ENCODE data around the gene AQP2.

AQP2 gene

GRCh38 chr12:49960474-49961110 lies 10.1 kb downstream of the AQP2 start (continued):
- no peak for TF ChIP-seq ZBTB20 (tag by site-specific recombination; IDR thresholded peaks at IDR 0.05)

DNA sequence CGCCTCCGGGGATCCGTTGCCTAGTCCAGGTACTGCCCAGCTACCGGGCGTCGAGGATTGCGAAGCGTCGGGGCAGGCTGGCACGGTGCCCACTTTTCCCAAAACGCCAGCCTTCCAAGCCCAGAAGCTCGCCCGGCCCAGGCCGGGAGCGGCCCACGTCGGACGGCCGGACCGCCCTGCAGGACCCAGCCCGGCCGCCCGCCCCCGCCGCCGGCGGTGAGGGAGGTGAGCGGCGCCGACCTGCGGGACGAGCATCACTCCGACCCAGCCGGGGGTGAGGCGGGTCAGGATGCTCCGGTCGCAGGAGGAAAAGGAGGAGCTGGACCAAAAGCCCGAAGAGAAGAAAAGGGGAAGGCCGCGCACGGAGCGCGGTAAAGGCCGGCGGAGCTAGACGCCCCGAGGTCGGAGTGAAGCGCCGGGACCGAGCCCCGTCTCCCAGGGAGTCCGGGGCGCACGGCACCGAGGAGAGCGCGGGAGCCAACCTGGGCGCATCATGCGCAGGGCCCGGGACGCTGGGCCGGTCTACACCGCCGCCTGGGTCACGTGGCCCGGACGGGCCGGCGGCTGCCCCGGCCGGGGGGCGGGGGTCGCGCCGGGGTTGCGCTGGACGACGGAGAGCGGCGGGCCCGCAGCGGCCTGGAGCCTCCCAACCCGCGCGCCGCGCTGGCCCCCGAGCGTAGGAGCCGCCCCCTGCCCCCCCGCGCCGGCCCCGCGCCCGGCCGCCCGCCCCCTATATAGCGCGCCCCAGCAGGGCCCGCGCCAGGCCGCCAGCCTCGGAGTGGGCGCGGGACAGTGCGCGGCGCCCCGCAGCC lies 10.8 kb downstream of the AQP2 start, which contains the start of gene AQP5:
TSS of gene AQP5 (plus strand) at position 762 of the 812 bp plus-strand sequence. CDS start 146 bp downstream, outside the sequence.
- CTCF ChIA-PET = interaction anchor here (0.8 to 2.0 kb wide), 2 partner anchors 94 to 190 kb away, joined by 3 to 12 read pairs; no protein-coding TSS in a partner anchor
- no peak within 1 kb of the TSS for H3K27ac ChIP-seq (ENCODE audit: extremely low read depth, low read depth, low read length)
- no peaks in the 10 kb centered on the region for H3K36me3 ChIP-seq (ENCODE audit: control insufficient read depth in 2 of 2, insufficient read depth in 1 of 2, low read length in 2 of 2)
- H3K9me3 ChIP-seq (ENCODE audit: control insufficient read depth, insufficient read depth, low read depth, low read length) = no peaks in the 10 kb centered on the region
- H3K4me3 ChIP-seq (ENCODE audit: low read depth, low read length) = no peak within 1 kb of the TSS
- TF ChIP-seq ZNF23 (tag by site-specific recombination; IDR thresholded peaks at IDR 0.05; ENCODE audit: borderline replicate concordance) (no peak), ZNF184 (tag by site-specific recombination; IDR thresholded peaks at IDR 0.05) (no peak), ZNF555 (tag by site-specific recombination; conservative IDR thresholded peaks at IDR 0.05) (no peak), ZNF704 (tag by site-specific recombination; IDR thresholded peaks at IDR 0.05) (no peak), ZNF623 (tag by site-specific recombination; IDR thresholded peaks at IDR 0.05) (no peak), ZNF175 (tag by site-specific recombination; IDR thresholded peaks at IDR 0.05) (no peak), ZNF138 (tag by site-specific recombination; IDR thresholded peaks at IDR 0.05; ENCODE audit: borderline replicate concordance) (no peak), OVOL3 (tag by site-specific recombination; IDR thresholded peaks at IDR 0.05) (no peak), AEBP2 (tag by site-specific recombination; IDR thresholded peaks at IDR 0.05; ENCODE audit: borderline replicate concordance) (no peak)
- TF ChIP-seq, protein P1, sequence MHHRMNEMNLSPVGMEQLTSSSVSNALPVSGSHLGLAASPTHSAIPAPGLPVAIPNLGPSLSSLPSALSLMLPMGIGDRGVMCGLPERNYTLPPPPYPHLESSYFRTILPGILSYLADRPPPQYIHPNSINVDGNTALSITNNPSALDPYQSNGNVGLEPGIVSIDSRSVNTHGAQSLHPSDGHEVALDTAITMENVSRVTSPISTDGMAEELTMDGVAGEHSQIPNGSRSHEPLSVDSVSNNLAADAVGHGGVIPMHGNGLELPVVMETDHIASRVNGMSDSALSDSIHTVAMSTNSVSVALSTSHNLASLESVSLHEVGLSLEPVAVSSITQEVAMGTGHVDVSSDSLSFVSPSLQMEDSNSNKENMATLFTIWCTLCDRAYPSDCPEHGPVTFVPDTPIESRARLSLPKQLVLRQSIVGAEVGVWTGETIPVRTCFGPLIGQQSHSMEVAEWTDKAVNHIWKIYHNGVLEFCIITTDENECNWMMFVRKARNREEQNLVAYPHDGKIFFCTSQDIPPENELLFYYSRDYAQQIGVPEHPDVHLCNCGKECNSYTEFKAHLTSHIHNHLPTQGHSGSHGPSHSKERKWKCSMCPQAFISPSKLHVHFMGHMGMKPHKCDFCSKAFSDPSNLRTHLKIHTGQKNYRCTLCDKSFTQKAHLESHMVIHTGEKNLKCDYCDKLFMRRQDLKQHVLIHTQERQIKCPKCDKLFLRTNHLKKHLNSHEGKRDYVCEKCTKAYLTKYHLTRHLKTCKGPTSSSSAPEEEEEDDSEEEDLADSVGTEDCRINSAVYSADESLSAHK (tag by site-specific recombination; IDR thresholded peaks at IDR 0.05) = no peak
- POLR2A ChIA-PET = no interaction called here
- H3K4me1 ChIP-seq (ENCODE audit: control insufficient read depth, insufficient read depth, low read length) = 0 out of 2 replicates have a peak, but pooled peaks cover 5% of the 10 kb centered on the region

GRCh38 chr12:49961993-49962764 lies 11.6 kb downstream of the AQP2 start:
- Histone ChIP-seq H3K4me3 (ENCODE audit: low read depth, low read length) (no peak overlapping the region), H3K9me3 (ENCODE audit: control insufficient read depth, insufficient read depth, low read depth, low read length) (no peaks in the 10 kb centered on the region), H3K27ac (ENCODE audit: extremely low read depth, low read depth, low read length) (no peak overlapping the region), H3K36me3 (ENCODE audit: control insufficient read depth in 2 of 2, insufficient read depth in 1 of 2, low read length in 2 of 2) (no peaks in the 10 kb centered on the region), H3K4me1 (ENCODE audit: control insufficient read depth, insufficient read depth, low read length) (0 out of 2 replicates have a peak, but pooled peaks cover 5% of the 10 kb centered on the region)
- TF ChIP-seq, protein P2, sequence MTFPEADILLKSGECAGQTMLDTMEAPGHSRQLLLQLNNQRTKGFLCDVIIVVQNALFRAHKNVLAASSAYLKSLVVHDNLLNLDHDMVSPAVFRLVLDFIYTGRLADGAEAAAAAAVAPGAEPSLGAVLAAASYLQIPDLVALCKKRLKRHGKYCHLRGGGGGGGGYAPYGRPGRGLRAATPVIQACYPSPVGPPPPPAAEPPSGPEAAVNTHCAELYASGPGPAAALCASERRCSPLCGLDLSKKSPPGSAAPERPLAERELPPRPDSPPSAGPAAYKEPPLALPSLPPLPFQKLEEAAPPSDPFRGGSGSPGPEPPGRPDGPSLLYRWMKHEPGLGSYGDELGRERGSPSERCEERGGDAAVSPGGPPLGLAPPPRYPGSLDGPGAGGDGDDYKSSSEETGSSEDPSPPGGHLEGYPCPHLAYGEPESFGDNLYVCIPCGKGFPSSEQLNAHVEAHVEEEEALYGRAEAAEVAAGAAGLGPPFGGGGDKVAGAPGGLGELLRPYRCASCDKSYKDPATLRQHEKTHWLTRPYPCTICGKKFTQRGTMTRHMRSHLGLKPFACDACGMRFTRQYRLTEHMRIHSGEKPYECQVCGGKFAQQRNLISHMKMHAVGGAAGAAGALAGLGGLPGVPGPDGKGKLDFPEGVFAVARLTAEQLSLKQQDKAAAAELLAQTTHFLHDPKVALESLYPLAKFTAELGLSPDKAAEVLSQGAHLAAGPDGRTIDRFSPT (tag by site-specific recombination; IDR thresholded peaks at IDR 0.05) = 0 out of 2 replicates have a peak, but pooled peaks have one; percentile 31
- no peak for TF ChIP-seq ZNF214 (tag by site-specific recombination; IDR thresholded peaks at IDR 0.05; ENCODE audit: borderline replicate concordance)
- TF ChIP-seq ZNF777 (tag by site-specific recombination; IDR thresholded peaks at IDR 0.05; ENCODE audit: borderline replicate concordance) = no peak
- CTCF ChIA-PET = interaction anchor here (0.5 to 6.0 kb wide), 3 partner anchors 10 to 108 kb away, joined by 5 to 50 read pairs (median 7); no protein-coding TSS in a partner anchor
- POLR2A ChIA-PET = interaction anchor here (0.9 kb wide), 1 partner anchor 150 kb away, joined by 6 read pairs; the partner anchor contains the start of gene COX14
